ENCODE measurements around the gene BLCAP.
"Not testable (repeated sequence)": the region's sequence is repeated elsewhere in the genome, so short reads cannot be mapped to it uniquely, and the experiment has no call there.

Gene BLCAP

GRCh38 chr20:37559312-37560027 is 31.8 kb upstream of the BLCAP start:
- in situ Hi-C loops (cut with MboI; ENCODE audit: low sequenced_read_pairs), result loop anchor here (10.0 to 25.0 kb wide), 3 partner anchors 435 to 853 kb away; no protein-coding TSS in a partner anchor

GRCh38 chr20:37558779-37559178 is 31.1 kb upstream of the BLCAP start:
- in situ Hi-C loops (cut with MboI; ENCODE audit: low sequenced_read_pairs), result loop anchor here (25.0 kb wide), 2 partner anchors 679 to 854 kb away; no protein-coding TSS in a partner anchor

GRCh38 chr20:37558306-37558705 is 30.6 kb upstream of the BLCAP start:
- in situ Hi-C loops (cut with MboI; ENCODE audit: low sequenced_read_pairs), result loop anchor here (25.0 kb wide), 2 partner anchors 679 to 854 kb away; no protein-coding TSS in a partner anchor

- in situ Hi-C loops (cut with MboI; ENCODE audit: low sequenced_read_pairs), result loop anchor here (25.0 kb wide), 2 partner anchors 681 to 856 kb away; no protein-coding TSS in a partner anchor
Observed at GRCh38 chr20:37556538-37556937, 28.9 kb upstream of the BLCAP start.

GRCh38 chr20:37554721-37555298 is 27.1 kb upstream of the BLCAP start:
- in situ Hi-C loops (cut with MboI; ENCODE audit: low sequenced_read_pairs), result loop anchor here (25.0 kb wide), 2 partner anchors 682 to 857 kb away; no protein-coding TSS in a partner anchor

- in situ Hi-C loops (cut with MboI; ENCODE audit: low sequenced_read_pairs), result loop anchor here (25.0 kb wide), 2 partner anchors 685 to 860 kb away; no protein-coding TSS in a partner anchor
Observed at GRCh38 chr20:37552415-37552814, 24.7 kb upstream of the BLCAP start.

- in situ Hi-C loops (cut with MboI; ENCODE audit: low sequenced_read_pairs), result loop anchor here (25.0 kb wide), 2 partner anchors 686 to 861 kb away; no protein-coding TSS in a partner anchor
Observed at GRCh38 chr20:37551660-37552059, 24.0 kb upstream of the BLCAP start.

- in situ Hi-C loops (cut with MboI; ENCODE audit: low sequenced_read_pairs), result loop anchor here (25.0 kb wide), 2 partner anchors 687 to 862 kb away; no protein-coding TSS in a partner anchor
Observed at GRCh38 chr20:37550101-37550920, 22.6 kb upstream of the BLCAP start.

GRCh38 chr20:37547912-37548311 is 20.2 kb upstream of the BLCAP start:
- in situ Hi-C loops (cut with MboI; ENCODE audit: low sequenced_read_pairs), result no loop called here

GRCh38 chr20:37545516-37545915 is 17.8 kb upstream of the BLCAP start:
- in situ Hi-C loops (cut with MboI; ENCODE audit: low sequenced_read_pairs), result no loop called here

- in situ Hi-C loops (cut with MboI; ENCODE audit: low sequenced_read_pairs), result no loop called here
Observed at GRCh38 chr20:37544386-37544785, 16.7 kb upstream of the BLCAP start.

GRCh38 chr20:37543828-37544227 is 16.2 kb upstream of the BLCAP start:
- in situ Hi-C loops (cut with MboI; ENCODE audit: low sequenced_read_pairs), result no loop called here

GRCh38 chr20:37542281-37542680 is 14.6 kb upstream of the BLCAP start:
- in situ Hi-C loops (cut with MboI; ENCODE audit: low sequenced_read_pairs), result no loop called here

GRCh38 chr20:37541326-37541725 is 13.7 kb upstream of the BLCAP start:
- in situ Hi-C loops (cut with MboI; ENCODE audit: low sequenced_read_pairs), result no loop called here

- in situ Hi-C loops (cut with MboI; ENCODE audit: low sequenced_read_pairs), result not testable (repeated sequence)
Observed at GRCh38 chr20:37540838-37541237, 13.2 kb upstream of the BLCAP start.

- in situ Hi-C loops (cut with MboI; ENCODE audit: low sequenced_read_pairs), result no loop called here
Observed at GRCh38 chr20:37540001-37540400, 12.3 kb upstream of the BLCAP start.

- in situ Hi-C loops (cut with MboI; ENCODE audit: low sequenced_read_pairs), result loop anchor here (5.0 kb wide), 1 partner anchor 342 kb away; no protein-coding TSS in a partner anchor
Observed at GRCh38 chr20:37539424-37539823, 11.7 kb upstream of the BLCAP start.

- in situ Hi-C loops (cut with MboI; ENCODE audit: low sequenced_read_pairs), result loop anchor here (5.0 kb wide), 1 partner anchor 341 kb away; no protein-coding TSS in a partner anchor
Observed at GRCh38 chr20:37538003-37538402, 10.3 kb upstream of the BLCAP start.

GRCh38 chr20:37537505-37537904 is 9.8 kb upstream of the BLCAP start:
- in situ Hi-C loops (cut with MboI; ENCODE audit: low sequenced_read_pairs), result loop anchor here (5.0 kb wide), 1 partner anchor 340 kb away; no protein-coding TSS in a partner anchor

- in situ Hi-C loops (cut with MboI; ENCODE audit: low sequenced_read_pairs), result loop anchor here (5.0 kb wide), 1 partner anchor 338 kb away; no protein-coding TSS in a partner anchor
Observed at GRCh38 chr20:37535443-37536132, 7.9 kb upstream of the BLCAP start.
